CD4-positive, alpha-beta T cell treated with Interleukin-2 at 100 ng/mL for 4 hours (primary cell): ENCODE results near the gene SERPINA9.

ENCODE experiments used
- DNase-seq: peaks from one replicate; pipeline ENCODE4 v3.0.0-alpha.2; 2020; ENCODE audit warnings: low spot score

Gene SERPINA9

GRCh38 chr14:94462219-94462551 is 13.8 kb downstream of the SERPINA9 start:
- no peak for DNase-seq

DNA sequence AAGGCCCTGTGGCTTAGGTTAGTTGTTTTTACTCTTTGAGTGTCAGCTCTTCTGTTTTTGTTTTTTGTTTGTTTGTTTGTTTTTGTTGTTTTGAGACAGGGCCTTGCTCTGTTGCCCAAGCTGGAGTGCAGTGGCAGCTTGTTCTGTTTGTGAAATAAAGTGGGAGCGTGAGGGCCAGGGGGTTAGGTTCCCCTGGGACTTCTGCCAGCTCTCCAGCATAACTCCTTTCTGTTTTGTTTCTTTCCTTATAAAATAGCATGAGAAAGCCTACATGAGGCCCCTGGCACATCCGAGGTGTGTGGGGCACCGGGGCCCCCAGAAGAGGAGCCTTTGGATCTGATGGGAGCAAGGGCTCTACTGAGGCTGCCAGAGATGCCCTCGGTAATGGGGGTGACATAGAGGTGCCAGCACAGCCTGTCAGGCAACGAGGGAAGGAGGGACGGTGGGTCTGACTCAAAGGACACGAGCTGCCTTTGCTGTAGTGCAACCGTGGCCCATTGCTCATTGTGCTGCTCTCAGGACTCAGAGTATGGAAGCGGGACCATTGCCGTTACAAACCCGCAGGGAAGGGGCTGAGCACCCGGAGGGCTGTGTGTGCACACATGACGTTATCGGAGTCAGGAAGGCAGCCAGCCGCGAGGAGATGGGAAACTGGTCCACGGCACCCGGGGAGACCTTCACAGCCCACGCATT is 14.3 kb downstream of the SERPINA9 start:
- DNase-seq = no peak

- no peak for DNase-seq
Measured at GRCh38 chr14:94460631-94461416, 15.2 kb downstream of the SERPINA9 start.

DNA sequence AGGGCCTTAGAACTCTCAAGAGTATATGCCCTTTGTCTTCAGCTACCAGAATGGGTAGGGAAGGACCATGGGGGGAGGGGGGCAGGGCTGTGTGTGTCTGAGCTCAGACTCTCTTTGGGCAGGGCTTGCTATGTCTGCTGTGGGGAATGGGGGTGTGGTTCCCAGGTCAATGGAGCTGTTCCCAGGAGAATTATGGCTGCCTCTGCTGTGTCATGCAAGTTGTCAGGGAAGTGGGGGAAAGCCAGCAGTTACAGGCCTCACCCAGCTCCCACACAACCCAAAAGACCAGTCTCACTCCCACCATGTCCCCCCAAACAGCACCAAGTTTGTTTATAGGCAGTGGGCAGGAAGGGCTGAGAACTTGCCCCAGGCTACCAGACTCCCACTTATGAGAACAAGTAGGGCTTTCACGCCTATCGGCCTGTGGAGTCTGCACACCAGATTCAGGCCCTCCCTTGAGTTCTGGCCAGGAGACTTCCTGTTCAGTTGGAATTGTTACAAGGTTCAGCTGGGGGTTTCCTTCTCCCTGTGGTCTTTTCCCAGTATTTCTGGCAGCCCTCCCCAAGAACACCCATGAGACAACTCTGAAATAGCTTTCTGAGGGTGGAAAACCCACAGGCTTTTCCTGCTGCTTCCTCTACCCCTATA is 17.3 kb downstream of the SERPINA9 start:
- DNase-seq = no peak

GRCh38 chr14:94458096-94458495 is 17.9 kb downstream of the SERPINA9 start:
- no peak for DNase-seq

DNA sequence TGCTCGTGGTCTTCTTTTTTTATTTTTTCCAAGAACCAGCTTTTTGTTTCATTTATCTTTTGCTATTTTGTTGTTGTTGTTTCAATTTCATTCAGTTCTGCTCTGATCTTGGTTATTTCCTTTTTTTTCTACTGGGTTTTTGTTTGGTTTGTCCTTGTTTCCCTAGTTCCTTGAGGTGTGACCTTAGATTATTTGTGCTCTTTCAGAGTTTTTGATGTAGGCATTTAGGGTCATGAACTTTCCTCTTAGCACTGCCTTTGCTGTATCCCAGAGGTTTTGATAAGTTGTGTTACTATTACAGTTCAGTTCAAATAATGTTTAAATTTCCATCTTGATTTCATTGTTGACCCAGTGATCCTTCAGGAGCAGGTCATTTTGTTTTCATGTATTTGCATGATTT is 20.1 kb downstream of the SERPINA9 start:
- DNase-seq = no peak

- no peak for DNase-seq
Measured at GRCh38 chr14:94451826-94452225, 24.2 kb downstream of the SERPINA9 start.

- no peak for DNase-seq
Measured at GRCh38 chr14:94451091-94451771, 24.8 kb downstream of the SERPINA9 start.

GRCh38 chr14:94450722-94451090 is 25.3 kb downstream of the SERPINA9 start:
- DNase-seq = no peak

DNA sequence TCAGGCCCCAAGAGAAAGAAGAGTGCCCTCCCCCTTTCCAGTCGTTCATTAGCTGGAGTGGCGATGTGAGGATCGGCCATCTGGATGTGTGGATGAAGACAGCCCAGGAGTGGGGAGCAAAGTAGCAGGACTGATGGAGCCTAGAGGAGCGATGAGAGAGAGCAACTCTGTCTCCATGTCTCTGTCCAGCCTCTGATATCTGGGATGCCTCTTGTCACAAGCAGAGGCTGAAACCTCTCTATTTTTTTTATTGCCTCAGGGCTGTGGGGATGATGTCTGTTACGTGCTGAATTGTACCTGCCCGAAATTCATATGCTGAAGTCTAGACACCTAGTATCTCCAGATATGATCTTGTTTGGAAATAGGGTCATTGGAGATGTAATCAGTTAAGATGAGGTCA is 26.1 kb downstream of the SERPINA9 start:
- DNase-seq = no peak

GRCh38 chr14:94448071-94448808 is 27.8 kb downstream of the SERPINA9 start:
- DNase-seq = no peak

DNA sequence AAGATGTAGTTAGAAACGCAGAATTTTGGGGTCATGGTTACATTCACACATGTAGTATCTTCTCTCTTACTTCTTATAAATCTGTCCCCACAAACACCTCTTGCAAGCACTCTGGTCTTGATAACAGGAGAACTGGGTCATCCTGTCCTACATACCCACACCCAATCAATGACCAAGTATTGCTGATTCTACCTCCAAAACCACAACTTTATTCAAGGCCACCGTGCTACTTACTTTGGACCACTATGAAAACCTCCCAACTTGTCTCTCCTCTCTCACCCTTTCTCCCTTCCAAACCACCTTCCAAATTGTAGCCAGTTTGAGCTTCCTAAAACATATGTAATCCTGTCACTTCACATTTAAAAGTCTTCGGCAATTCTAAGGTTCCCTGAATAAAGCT is 28.8 kb downstream of the SERPINA9 start:
- DNase-seq = no peak

GRCh38 chr14:94446126-94446525 is 29.9 kb downstream of the SERPINA9 start:
- DNase-seq = no peak

- no peak for DNase-seq
Measured at GRCh38 chr14:94445003-94445402, 31.0 kb downstream of the SERPINA9 start.

- no peak for DNase-seq
Measured at GRCh38 chr14:94441531-94442205, 34.3 kb downstream of the SERPINA9 start.

DNA sequence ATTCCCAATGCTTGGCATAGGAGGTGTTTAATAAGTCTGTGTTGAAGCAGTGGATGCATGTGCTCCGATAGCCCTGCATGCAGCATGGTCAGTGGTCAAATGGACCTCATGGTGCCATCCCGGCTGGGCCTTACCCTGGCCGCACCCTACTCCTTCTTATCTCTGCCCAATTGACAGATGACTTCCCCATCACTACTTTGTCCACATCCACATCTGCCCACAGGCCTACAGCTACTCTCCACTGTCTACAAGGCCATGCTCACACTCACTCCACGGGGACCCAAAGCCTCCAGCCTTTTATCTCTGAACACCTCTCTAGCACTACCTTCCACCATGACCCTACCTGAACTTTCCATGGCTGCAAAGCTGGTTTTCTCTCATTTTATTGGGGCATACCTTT is 34.9 kb downstream of the SERPINA9 start:
- no peak for DNase-seq

DNA sequence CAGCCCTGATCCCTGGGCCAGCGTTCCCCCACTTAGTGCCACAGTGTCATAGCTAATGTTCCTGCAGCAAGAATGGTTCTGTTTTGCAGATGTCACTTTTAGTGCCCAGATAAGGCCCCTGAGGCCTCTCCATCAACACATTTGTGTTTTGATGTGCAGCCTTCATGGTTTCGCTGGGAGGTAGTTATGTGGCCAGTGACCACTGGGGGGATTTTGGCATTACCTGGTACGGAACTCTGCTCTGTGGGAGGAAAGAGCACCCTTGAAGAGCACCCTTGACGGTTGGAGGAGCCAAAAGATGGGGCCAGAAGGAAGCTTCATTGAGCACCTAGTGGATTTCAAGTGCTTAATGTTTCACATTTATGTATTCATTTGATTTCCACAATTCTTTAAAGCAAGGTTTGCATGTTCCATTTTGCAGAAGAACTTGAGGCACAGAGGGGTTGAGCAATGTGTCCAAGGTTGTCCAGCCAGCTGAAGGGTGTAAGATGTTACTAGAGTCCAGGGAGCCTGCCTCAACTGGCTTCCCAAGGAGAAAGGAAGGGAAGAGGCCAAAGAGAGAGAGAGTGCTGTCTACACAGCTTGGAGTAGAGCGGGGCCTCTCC is 36.4 kb downstream of the SERPINA9 start:
- no peak for DNase-seq

GRCh38 chr14:94428610-94429009 is 47.4 kb downstream of the SERPINA9 start:
- DNase-seq = no peak

GRCh38 chr14:94427016-94427613 is 48.9 kb downstream of the SERPINA9 start:
- no peak for DNase-seq

DNA sequence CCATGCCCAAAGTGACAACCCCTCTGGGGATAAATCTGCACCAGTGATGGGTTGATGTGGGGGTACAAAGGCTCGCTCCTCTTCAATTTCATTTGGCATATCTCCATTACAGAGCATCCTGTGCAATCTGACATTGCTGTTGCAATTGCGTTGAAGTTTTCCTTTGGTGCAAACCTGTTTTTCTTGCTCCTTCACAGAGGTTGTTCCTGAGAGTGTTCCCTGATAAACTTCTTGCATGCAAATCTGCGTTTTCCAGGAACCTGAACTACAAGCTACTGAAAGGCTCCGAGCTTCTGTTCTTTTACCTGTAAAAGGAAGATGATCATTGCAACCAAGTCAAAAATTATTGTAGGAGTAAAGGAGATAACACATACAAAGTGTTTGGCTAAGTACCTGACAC is 49.5 kb downstream of the SERPINA9 start:
- DNase-seq = no peak

DNA sequence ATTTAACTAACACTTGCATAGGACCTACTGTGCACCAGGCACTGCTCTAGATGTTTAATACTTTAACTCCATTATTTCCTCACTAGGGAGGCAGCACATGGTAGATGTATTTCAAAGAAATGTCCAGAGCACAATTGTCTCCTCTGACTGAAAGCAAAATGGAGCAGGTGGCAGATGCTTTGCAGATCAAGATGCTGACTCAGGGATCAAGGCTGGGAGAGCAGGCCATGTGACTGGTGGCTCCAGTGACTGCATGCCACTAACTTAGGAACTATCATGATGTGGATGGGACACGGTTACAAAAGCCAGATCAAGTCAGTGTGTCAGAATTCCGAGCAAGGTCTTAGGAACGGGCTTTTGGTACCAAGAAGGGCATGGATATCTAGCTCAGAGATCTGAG is 51.6 kb downstream of the SERPINA9 start:
- no peak for DNase-seq
